MM.1S (cell line): ENCODE data around the gene FNTB.

Experiments used
- DNase-seq: peaks from one replicate; pipeline ENCODE4 v3.0.0-alpha.2; 2015
- H2AFZ ChIP-seq: fragments of 300-600 bp; sonication (generic); 2 replicates; pipeline ENCODE4 v1.6.0; 2016; ENCODE audit warnings: antibody characterized with exemption, low read length
- H3F3A ChIP-seq: fragments of 300-600 bp; sonication (generic); 2 replicates; pipeline ENCODE4 v1.6.1; 2016; ENCODE audit warnings: mild to moderate bottlenecking, antibody characterized with exemption, low read length, moderate library complexity, mixed read lengths; ENCODE audit not compliant: insufficient read depth
- H3K27ac ChIP-seq: fragments of 300-600 bp; sonication (generic); 2 replicates; pipeline ENCODE4 v1.5.1; 2016; ENCODE audit warnings: mild to moderate bottlenecking, low read length
- H3K27me3 ChIP-seq: fragments of 300-600 bp; sonication (generic); replicated peaks from 2 replicates; pipeline ENCODE4 v1.6.0; 2016; ENCODE audit warnings: low read length; ENCODE audit not compliant: insufficient read depth
- H3K36me3 ChIP-seq: fragments of 300-600 bp; sonication (generic); replicated peaks from 2 replicates; pipeline ENCODE4 v1.6.1; 2016; ENCODE audit warnings: mild to moderate bottlenecking, low read length, mixed read lengths; ENCODE audit not compliant: insufficient read depth
- H3K4me1 ChIP-seq: fragments of 300-600 bp; sonication (generic); 2 replicates; pipeline ENCODE4 v1.6.1; 2016; ENCODE audit warnings: low read length, mixed read lengths
- H3K4me2 ChIP-seq: fragments of 300-600 bp; sonication (generic); 2 replicates; pipeline ENCODE4 v1.6.0; 2016; ENCODE audit warnings: low read depth, low read length
- H3K4me3 ChIP-seq: fragments of 300-600 bp; sonication (generic); 2 replicates; pipeline ENCODE4 v1.5.1; 2016; ENCODE audit warnings: low read length, mixed read lengths
- H3K79me2 ChIP-seq: fragments of 300-600 bp; sonication (generic); 2 replicates; pipeline ENCODE4 v1.6.1; 2016; ENCODE audit warnings: mixed run types, low read length, mixed read lengths
- H3K9ac ChIP-seq: fragments of 300-600 bp; sonication (generic); 2 replicates; pipeline ENCODE4 v1.6.1; 2016; ENCODE audit warnings: low read length, mixed read lengths
- H3K9me2 ChIP-seq: fragments of 300-600 bp; sonication (generic); replicated peaks from 2 replicates; pipeline ENCODE4 v1.6.1; 2016; ENCODE audit warnings: mild to moderate bottlenecking, low read length, mixed read lengths; ENCODE audit not compliant: insufficient read depth
- H3K9me3 ChIP-seq: fragments of 300-600 bp; sonication (generic); replicated peaks from 2 replicates; pipeline ENCODE4 v1.6.1; 2016; ENCODE audit warnings: mild to moderate bottlenecking, low read length, mixed read lengths; ENCODE audit not compliant: insufficient read depth
- H4K20me1 ChIP-seq: fragments of 300-600 bp; sonication (generic); 2 replicates; pipeline ENCODE4 v1.6.1; 2016; ENCODE audit warnings: mild to moderate bottlenecking, low read length, moderate library complexity, mixed read lengths; ENCODE audit not compliant: insufficient read depth
- EZH2 ChIP-seq: fragments of 300-600 bp; sonication (generic); optimal IDR thresholded peaks from 2 replicates; pipeline ENCODE3; 2017; ENCODE audit warnings: low read depth, mild to moderate bottlenecking, antibody characterized with exemption, low read length, mixed read lengths
- EZH2phosphoT487 ChIP-seq: fragments of 300-600 bp; sonication (generic); IDR thresholded peaks from 2 replicates; pipeline ENCODE4 v1.6.1; 2018; ENCODE audit warnings: antibody characterized with exemption, low read length
- TF ChIP-seq, protein P1 (sequence below): fragments of 300-600 bp; sonication (generic); IDR thresholded peaks from 2 replicates; pipeline ENCODE4 v1.5.1; 2016; ENCODE audit warnings: antibody characterized with exemption, low read length, mixed read lengths

Gene FNTB

DNA sequence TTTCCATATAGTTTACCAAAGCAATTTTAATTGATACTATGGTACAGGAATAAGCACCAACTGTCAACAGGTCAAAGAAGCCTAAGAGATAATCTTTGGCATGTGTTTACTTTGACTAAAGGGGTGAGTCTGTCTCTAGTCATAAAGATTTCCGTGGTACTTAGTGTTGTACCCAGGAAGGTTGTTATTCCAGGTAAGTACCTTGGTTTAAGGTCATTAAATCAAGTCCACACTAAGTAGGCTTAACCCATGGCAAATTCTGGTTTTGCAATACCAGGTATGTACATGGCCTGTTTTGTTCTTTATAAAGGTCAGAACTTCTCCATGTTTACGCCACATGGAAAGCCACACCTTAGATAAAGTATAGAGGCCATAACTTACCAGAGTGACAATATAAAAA lies 105.7 kb downstream of the FNTB start:
- Histone ChIP-seq H3K4me2 (no peak overlapping the region), H3K36me3 (no peaks in the 10 kb centered on the region; the same call in 1 of the 2 replicates), H3K9me3 (no peaks in the 10 kb centered on the region), H2AFZ (no peak overlapping the region), H4K20me1 (no peaks in the 10 kb centered on the region), H3F3A (no peaks in the 10 kb centered on the region), H3K27ac (no peak overlapping the region), H3K27me3 (no peaks in the 10 kb centered on the region), H3K9me2 (no peaks in the 10 kb centered on the region), H3K79me2 (peaks cover 30% of the 10 kb centered on the region), H3K4me3 (no peak overlapping the region), H3K4me1 (no peaks in the 10 kb centered on the region), H3K9ac (no peak overlapping the region)
- TF ChIP-seq EZH2 (no peak), EZH2phosphoT487 (no peak)
- TF ChIP-seq, protein P1, sequence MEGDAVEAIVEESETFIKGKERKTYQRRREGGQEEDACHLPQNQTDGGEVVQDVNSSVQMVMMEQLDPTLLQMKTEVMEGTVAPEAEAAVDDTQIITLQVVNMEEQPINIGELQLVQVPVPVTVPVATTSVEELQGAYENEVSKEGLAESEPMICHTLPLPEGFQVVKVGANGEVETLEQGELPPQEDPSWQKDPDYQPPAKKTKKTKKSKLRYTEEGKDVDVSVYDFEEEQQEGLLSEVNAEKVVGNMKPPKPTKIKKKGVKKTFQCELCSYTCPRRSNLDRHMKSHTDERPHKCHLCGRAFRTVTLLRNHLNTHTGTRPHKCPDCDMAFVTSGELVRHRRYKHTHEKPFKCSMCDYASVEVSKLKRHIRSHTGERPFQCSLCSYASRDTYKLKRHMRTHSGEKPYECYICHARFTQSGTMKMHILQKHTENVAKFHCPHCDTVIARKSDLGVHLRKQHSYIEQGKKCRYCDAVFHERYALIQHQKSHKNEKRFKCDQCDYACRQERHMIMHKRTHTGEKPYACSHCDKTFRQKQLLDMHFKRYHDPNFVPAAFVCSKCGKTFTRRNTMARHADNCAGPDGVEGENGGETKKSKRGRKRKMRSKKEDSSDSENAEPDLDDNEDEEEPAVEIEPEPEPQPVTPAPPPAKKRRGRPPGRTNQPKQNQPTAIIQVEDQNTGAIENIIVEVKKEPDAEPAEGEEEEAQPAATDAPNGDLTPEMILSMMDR = no peak
- DNase-seq = no peak

DNA sequence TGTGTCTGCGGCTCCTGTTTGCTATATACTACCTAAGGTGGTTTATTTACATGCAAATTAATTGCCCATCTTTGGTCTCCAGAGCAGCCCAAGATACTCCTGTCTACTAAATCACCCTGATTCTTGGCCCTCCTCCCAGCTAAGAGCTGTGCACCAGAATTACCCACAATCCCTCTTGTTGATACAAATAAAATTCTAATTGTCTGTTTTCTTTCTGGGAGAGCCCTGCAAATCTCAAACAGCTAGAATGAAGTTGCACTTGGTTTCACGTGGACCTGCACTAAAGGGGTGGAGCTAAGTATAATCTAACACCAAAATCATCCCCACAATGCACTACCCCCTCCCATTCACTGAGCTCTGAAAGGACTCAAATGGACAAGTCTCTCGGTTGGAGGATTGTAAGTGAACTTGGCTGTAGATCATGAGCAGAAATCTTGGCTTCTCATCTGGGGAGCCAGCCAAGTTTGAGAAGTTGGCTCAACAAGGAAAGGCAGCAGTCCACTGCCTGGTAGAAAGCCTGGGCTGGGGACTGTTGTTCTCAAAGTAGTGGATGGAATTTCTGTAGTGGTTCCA lies 109.0 kb downstream of the FNTB start:
- DNase-seq = no peak
- H3K27ac ChIP-seq = no peak overlapping the region
- H3K27me3 ChIP-seq = no peaks in the 10 kb centered on the region
- no peak overlapping the region for H3K9ac ChIP-seq
- H3K4me1 ChIP-seq = 0 out of 2 replicates have a peak, but pooled peaks cover 7% of the 10 kb centered on the region
- no peaks in the 10 kb centered on the region for H4K20me1 ChIP-seq
- no peaks in the 10 kb centered on the region for H3K9me3 ChIP-seq
- H3K79me2 ChIP-seq = peaks cover 48% of the 10 kb centered on the region
- no peak overlapping the region for H3K4me3 ChIP-seq
- H3K4me2 ChIP-seq = no peak overlapping the region
- no peak overlapping the region for H2AFZ ChIP-seq
- no peak for TF ChIP-seq EZH2
- TF ChIP-seq, protein P1 = no peak
- no peaks in the 10 kb centered on the region for H3K9me2 ChIP-seq
- H3K36me3 ChIP-seq = no peaks in the 10 kb centered on the region
- no peaks in the 10 kb centered on the region for H3F3A ChIP-seq

- no peaks in the 10 kb centered on the region for H3K9me3 ChIP-seq
- no peaks in the 10 kb centered on the region for H3F3A ChIP-seq
- no peak overlapping the region for H3K4me3 ChIP-seq
- H3K9me2 ChIP-seq = no peaks in the 10 kb centered on the region
- H3K27ac ChIP-seq = no peak overlapping the region
- H3K4me2 ChIP-seq = no peak overlapping the region
- no peak overlapping the region for H2AFZ ChIP-seq
- no peaks in the 10 kb centered on the region for H4K20me1 ChIP-seq
- H3K4me1 ChIP-seq = 0 out of 2 replicates have a peak, but pooled peaks cover 10% of the 10 kb centered on the region
- TF ChIP-seq EZH2 (no peak), EZH2phosphoT487 (no peak)
- TF ChIP-seq, protein P1 = no peak
- no peak overlapping the region for H3K9ac ChIP-seq
- peaks cover 55% of the 10 kb centered on the region for H3K79me2 ChIP-seq
- H3K36me3 ChIP-seq = no peaks in the 10 kb centered on the region
- H3K27me3 ChIP-seq = no peaks in the 10 kb centered on the region
- no peak for DNase-seq
These were observed 109.8 kb downstream of the FNTB start for GRCh38 chr14:65096323-65097089.
